Measurements from ENCODE around the gene ACE.

ACE gene

GRCh38 chr17:63516910-63517824 lies 40.3 kb downstream of the ACE start:
- peak; percentile 38 for DNase-seq (ENCODE audit: low spot score)

- DNase-seq (ENCODE audit: low spot score) = no peak
These were observed 41.1 kb downstream of the ACE start for GRCh38 chr17:63517825-63518534.

- DNase-seq (ENCODE audit: low spot score) = no peak
These were observed 42.4 kb downstream of the ACE start for GRCh38 chr17:63519116-63519881.

- no peak for DNase-seq (ENCODE audit: low spot score)
These were observed 43.4 kb downstream of the ACE start for GRCh38 chr17:63519972-63520882.

- DNase-seq (ENCODE audit: low spot score) = no peak
These were observed 46.5 kb downstream of the ACE start, which contains the start of gene KCNH6 for GRCh38 chr17:63523253-63523855. TSS of gene KCNH6 (plus strand) at chr17:63523358. CDS start at chr17:63523414, 56 bp downstream.

GRCh38 chr17:63524051-63524450 lies 47.2 kb downstream of the ACE start:
- DNase-seq (ENCODE audit: low spot score) = no peak

- DNase-seq (ENCODE audit: low spot score) = no peak
These were observed 48.5 kb downstream of the ACE start for GRCh38 chr17:63525190-63525946.

- DNase-seq (ENCODE audit: low spot score) = no peak
These were observed 50.0 kb downstream of the ACE start for GRCh38 chr17:63526861-63527260.

GRCh38 chr17:63528183-63528582 lies 51.3 kb downstream of the ACE start:
- no peak for DNase-seq (ENCODE audit: low spot score)

- DNase-seq (ENCODE audit: low spot score) = no peak
These were observed 53.1 kb downstream of the ACE start for GRCh38 chr17:63529711-63530556.

- no peak for DNase-seq (ENCODE audit: low spot score)
These were observed 53.7 kb downstream of the ACE start for GRCh38 chr17:63530557-63531021.

GRCh38 chr17:63531022-63531965 lies 54.4 kb downstream of the ACE start:
- no peak for DNase-seq (ENCODE audit: low spot score)

GRCh38 chr17:63533433-63534077 lies 56.7 kb downstream of the ACE start:
- DNase-seq (ENCODE audit: low spot score) = no peak

GRCh38 chr17:63534078-63534570 lies 57.3 kb downstream of the ACE start:
- DNase-seq (ENCODE audit: low spot score) = no peak

- DNase-seq (ENCODE audit: low spot score) = no peak
These were observed 58.1 kb downstream of the ACE start for GRCh38 chr17:63534816-63535455.

- no peak for DNase-seq (ENCODE audit: low spot score)
These were observed 58.8 kb downstream of the ACE start for GRCh38 chr17:63535640-63536039.

- no peak for DNase-seq (ENCODE audit: low spot score)
These were observed 60.1 kb downstream of the ACE start for GRCh38 chr17:63537001-63537400.
